ENCODE data around the gene SH3PXD2A. TPM values are rescaled to one million over a fixed set of nuclear protein-coding genes. Genes with fewer than 3 reads are reported as not detected.

SH3PXD2A gene
- total and polyA plus RNA-seq, 10 of the 15 experiments (the other 5 are each of a cell fraction or from before 2014, with no cell fraction given) = 0.63 to 14.0 (median 4.4) TPM

DNA sequence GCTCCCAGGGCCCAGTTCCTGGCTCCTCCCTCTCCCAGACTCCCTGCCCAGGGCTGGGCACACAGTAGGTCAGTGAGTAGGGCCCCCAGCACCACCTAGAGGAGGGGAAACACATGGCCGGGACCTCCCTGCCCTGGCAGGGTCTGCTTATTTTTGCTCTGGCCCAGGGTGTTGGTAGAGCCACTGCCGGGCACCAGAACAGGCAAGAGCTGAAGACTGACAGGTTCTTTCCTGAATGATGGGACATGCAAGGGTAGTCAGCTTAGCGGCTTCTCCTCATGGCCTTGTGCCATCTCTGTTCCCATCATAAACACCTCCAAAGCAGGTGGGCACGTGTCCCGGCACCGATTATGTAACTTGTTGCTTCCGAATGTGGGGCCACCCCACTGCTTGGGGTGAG lies 275.4 kb downstream of the SH3PXD2A start:
- no peak for ATAC-seq
- POLR2A ChIA-PET = no interaction called here
- whole genome bisulfite sequencing (ENCODE audit: insufficient coverage, insufficient replicate concordance, low lambda C conversion rate, missing lambda C conversion rate) = 60% methylated on average over 6 of the region's 7 CpGs

More for the DNA sequence above, 275.4 kb downstream of the SH3PXD2A start:
- intact Hi-C loops (cut with micrococcal nuclease; ENCODE audit: unreplicated experiment) (no loop called here), in situ Hi-C loops (cut with MboI) (no loop called here)
- H3K36me3 ChIP-seq (ENCODE audit: control insufficient read depth in 2 of 2, insufficient read depth in 2 of 2, low read length in 1 of 2) = no peaks in the 10 kb centered on the region
- BruUV-seq (replicated peaks) = no TSS peak
- H4K20me1 ChIP-seq (ENCODE audit: control insufficient read depth, insufficient read depth) = no peaks in the 10 kb centered on the region
- ChIA-PET RAD21 (ENCODE audit: unreplicated experiment) (no interaction called here), CTCF (interaction anchor here (1.2 kb wide), 2 partner anchors 12 to 15 kb away, joined by 3 to 4 read pairs; no protein-coding TSS in a partner anchor), SMC1A (ENCODE audit: uncharacterized antibody, unreplicated experiment) (no interaction called here)
- H3K9me3 ChIP-seq (replicated peaks; ENCODE audit: control insufficient read depth, insufficient read depth, low read length) = no peaks in the 10 kb centered on the region; the same call in 2 of the 3 replicates
- no peak for DNase-seq (ENCODE audit: low read depth, low spot score)
- no peaks in the 10 kb centered on the region for H3K79me2 ChIP-seq (ENCODE audit: control insufficient read depth, insufficient read depth, low read length)
- H3K27me3 ChIP-seq (replicated peaks in 1 of 2; ENCODE audit: control insufficient read depth in 2 of 2, insufficient read depth in 2 of 2, low read length in 1 of 2) = no peaks in the 10 kb centered on the region; a peak in 3 of 4 replicates
- H3K4me2 ChIP-seq (ENCODE audit: control insufficient read depth, insufficient read depth) = no peak overlapping the region
- no peak overlapping the region for H3K27ac ChIP-seq (ENCODE audit: control insufficient read depth, insufficient read depth)
- FAIRE-seq = no peak
- H3K4me1 ChIP-seq (ENCODE audit: control insufficient read depth, insufficient read depth, low read length) = 0 out of 2 replicates have a peak, but pooled peaks cover 3% of the 10 kb centered on the region
- H2AFZ ChIP-seq (ENCODE audit: control insufficient read depth, low read depth, low read length) = no peak overlapping the region
- no peak overlapping the region for H3K4me3 ChIP-seq
- H3K9ac ChIP-seq (ENCODE audit: control insufficient read depth, insufficient read depth, low read length) = no peak overlapping the region
- TF ChIP-seq CREB1 (IDR thresholded peaks at IDR 0.05; ENCODE audit: low read depth) (no peak), BHLHE40 (IDR thresholded peaks at IDR 0.05; ENCODE audit: borderline replicate concordance in 1 of 2, low read depth in 2 of 2, low read length in 1 of 2) (no peak), ZNF24 (IDR thresholded peaks at IDR 0.05) (no peak), RFX5 (IDR thresholded peaks at IDR 0.05; ENCODE audit: low read depth, low read length) (no peak)
- TF ChIP-seq, protein P1, sequence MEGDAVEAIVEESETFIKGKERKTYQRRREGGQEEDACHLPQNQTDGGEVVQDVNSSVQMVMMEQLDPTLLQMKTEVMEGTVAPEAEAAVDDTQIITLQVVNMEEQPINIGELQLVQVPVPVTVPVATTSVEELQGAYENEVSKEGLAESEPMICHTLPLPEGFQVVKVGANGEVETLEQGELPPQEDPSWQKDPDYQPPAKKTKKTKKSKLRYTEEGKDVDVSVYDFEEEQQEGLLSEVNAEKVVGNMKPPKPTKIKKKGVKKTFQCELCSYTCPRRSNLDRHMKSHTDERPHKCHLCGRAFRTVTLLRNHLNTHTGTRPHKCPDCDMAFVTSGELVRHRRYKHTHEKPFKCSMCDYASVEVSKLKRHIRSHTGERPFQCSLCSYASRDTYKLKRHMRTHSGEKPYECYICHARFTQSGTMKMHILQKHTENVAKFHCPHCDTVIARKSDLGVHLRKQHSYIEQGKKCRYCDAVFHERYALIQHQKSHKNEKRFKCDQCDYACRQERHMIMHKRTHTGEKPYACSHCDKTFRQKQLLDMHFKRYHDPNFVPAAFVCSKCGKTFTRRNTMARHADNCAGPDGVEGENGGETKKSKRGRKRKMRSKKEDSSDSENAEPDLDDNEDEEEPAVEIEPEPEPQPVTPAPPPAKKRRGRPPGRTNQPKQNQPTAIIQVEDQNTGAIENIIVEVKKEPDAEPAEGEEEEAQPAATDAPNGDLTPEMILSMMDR (IDR thresholded peaks at IDR 0.05 in 2 of 3, conservative IDR thresholded peaks at IDR 0.05 in 1 of 3; ENCODE audit: control insufficient read depth in 2 of 3, extremely low read depth in 1 of 3, insufficient read depth in 1 of 3, low read depth in 3 of 3, low read length in 3 of 3) = no peak

Data from GM12878 (cell line).